Activated B cell treated with CpG ODN at 0.5 μM for 24 hours (primary cell): ENCODE data around the gene NR2F6. TPM values are rescaled to one million over a fixed set of nuclear protein-coding genes. Genes with fewer than 3 reads are reported as not detected.
A peak's percentile ranks its signal among the peaks of the same experiment; 100 is the strongest.

Experiments
- ATAC-seq: fragments of 200-7000 bp; cut with Tn5 transposase; one replicate; pipeline ENCODE4 v1.10.0; 2021; ENCODE audit warnings: low read depth, mild to moderate bottlenecking, moderate library complexity
- CTCF ChIA-PET: fragments of 350-600 bp; sonication (Branson Sonifier 250); formaldehyde crosslinking; loops from one replicate; lab custom pipeline; 2021; ENCODE audit warnings: antibody characterized with exemption; lab: Charles Lee
- POLR2A ChIA-PET: fragments of 350-600 bp; sonication (Branson Sonifier 250); formaldehyde crosslinking; loops from one replicate; lab custom pipeline; 2021; ENCODE audit warnings: antibody characterized with exemption; lab: Charles Lee
- DNase-seq: peaks from one replicate; pipeline ENCODE4 v3.0.0; 2022
- H3K27ac Mint-ChIP-seq: one replicate; pipeline ENCODE4 v1.8.0; 2020; ENCODE audit warnings: mixed read lengths
- H3K27me3 Mint-ChIP-seq: one replicate; pipeline ENCODE4 v1.8.0; 2021; ENCODE audit warnings: mixed read lengths
- H3K36me3 Mint-ChIP-seq: one replicate; pipeline ENCODE4 v1.8.0; 2021; ENCODE audit warnings: low read depth, mixed read lengths
- H3K4me1 Mint-ChIP-seq: one replicate; pipeline ENCODE4 v1.8.0; 2021; ENCODE audit warnings: mixed read lengths
- H3K4me3 Mint-ChIP-seq: one replicate; pipeline ENCODE4 v1.8.0; 2020; ENCODE audit warnings: mild to moderate bottlenecking, mixed read lengths
- H3K9me3 Mint-ChIP-seq: one replicate; pipeline ENCODE4 v1.8.0; 2020; ENCODE audit warnings: mixed read lengths
- intact Hi-C: fragments of 100-400 bp; cut with micrococcal nuclease; formaldehyde crosslinking; loops from one replicate; pipeline ENCODE4 v1.15.1; 2024
- total RNA-seq: library from RNA; stranded (reverse); gene quantifications from 2 replicates; pipeline ENCODE4 v1.2.3, GENCODE V29; 2022
- TF ChIP-seq, protein P1 (sequence below): fragments of 200-600 bp; IDR thresholded peaks from one replicate; pipeline ENCODE4 v1.8.0; 2022; ENCODE audit warnings: antibody characterized with exemption, mild to moderate bottlenecking

NR2F6 gene
- total RNA-seq, 1 donor from 2014 or later, result 4.3 TPM

DNA sequence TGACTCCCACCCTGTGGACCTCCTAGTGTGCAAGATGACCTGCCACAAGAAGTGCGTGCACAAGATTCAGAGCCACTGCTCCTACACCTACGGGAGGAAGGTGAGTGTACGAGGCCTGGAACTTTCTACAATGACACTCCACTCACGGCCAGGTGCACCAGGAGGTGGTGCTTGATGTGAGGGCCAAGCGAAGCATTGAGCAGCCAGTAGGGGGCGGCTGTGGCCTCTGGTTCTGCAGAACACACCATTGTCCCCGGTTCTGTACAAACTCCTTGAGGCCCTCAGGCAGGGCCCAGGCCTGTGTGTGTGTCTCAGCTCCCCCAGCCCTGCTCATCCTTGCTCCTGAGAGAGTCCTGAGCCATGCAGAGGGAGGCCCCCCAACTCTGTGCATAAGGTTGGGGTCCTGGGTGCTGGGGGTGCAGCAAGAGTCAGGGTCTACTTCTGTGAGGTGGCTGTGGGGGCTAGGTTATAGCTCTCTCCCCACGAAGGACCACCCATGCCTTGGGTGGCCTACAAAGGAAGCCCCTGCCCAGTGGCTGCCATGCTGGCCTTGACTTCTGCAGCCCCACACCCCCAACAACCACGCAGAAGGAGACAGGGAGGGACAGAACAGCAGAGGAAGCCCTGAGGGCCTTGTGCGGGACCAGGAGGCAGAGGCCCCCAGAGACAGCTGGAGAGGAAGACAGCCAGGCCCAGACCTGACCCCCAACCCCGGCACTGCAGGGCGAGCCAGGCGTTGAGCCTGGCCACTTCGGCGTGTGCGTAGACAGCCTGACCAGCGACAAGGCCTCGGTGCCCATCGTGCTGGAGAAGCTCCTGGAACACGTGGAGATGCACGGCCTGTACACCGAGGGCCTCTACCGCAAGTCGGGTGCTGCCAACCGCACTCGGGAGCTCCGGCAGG, 40.2 kb downstream of the NR2F6 start:
- peak; percentile 72 for ATAC-seq
- Mint-ChIP-seq H3K36me3 (peaks cover 71% of the 10 kb centered on the region), H3K27ac (no peak overlapping the region), H3K9me3 (no peaks in the 10 kb centered on the region), H3K4me1 (peaks cover 15% of the 10 kb centered on the region), H3K27me3 (no peaks in the 10 kb centered on the region), H3K4me3 (no peak overlapping the region)
- intact Hi-C loops, result loop anchor here (1.0 kb wide), 3 partner anchors 30 to 138 kb away; no protein-coding TSS in a partner anchor
- TF ChIP-seq, protein P1, sequence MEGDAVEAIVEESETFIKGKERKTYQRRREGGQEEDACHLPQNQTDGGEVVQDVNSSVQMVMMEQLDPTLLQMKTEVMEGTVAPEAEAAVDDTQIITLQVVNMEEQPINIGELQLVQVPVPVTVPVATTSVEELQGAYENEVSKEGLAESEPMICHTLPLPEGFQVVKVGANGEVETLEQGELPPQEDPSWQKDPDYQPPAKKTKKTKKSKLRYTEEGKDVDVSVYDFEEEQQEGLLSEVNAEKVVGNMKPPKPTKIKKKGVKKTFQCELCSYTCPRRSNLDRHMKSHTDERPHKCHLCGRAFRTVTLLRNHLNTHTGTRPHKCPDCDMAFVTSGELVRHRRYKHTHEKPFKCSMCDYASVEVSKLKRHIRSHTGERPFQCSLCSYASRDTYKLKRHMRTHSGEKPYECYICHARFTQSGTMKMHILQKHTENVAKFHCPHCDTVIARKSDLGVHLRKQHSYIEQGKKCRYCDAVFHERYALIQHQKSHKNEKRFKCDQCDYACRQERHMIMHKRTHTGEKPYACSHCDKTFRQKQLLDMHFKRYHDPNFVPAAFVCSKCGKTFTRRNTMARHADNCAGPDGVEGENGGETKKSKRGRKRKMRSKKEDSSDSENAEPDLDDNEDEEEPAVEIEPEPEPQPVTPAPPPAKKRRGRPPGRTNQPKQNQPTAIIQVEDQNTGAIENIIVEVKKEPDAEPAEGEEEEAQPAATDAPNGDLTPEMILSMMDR, result no peak
- CTCF ChIA-PET, result interaction anchor here (1.0 to 1.9 kb wide), 4 partner anchors 30 to 139 kb away, joined by 3 to 5 read pairs (median 4); no protein-coding TSS in a partner anchor
- POLR2A ChIA-PET, result interaction anchor here (0.6 to 1.7 kb wide), 4 partner anchors 10 to 101 kb away, joined by 3 to 6 read pairs (median 4); partner anchors contain the start of gene USE1
- peak; percentile 48 for DNase-seq

DNA sequence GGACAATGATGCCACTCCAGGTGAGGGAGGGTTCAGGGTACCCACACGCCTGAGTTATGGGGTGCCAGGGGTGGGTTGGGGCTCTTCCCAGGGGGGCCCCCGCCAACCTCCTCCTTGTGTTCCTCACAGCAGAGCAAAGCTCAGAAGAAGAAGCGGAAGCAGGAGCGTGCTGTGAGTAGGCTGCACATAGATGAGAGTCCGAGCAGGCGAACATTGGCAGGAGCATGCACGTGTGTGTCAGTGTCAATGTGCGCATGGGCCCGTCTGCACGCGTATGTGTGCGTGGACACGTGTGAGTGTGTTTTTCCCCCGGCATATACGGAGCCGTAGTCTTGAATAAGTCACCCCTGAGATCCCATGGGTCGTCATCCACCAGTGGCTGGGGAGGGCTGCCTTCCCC, 43.0 kb downstream of the NR2F6 start:
- TF ChIP-seq, protein P1, result no peak
- H3K4me1 Mint-ChIP-seq, result no peaks in the 10 kb centered on the region
- H3K9me3 Mint-ChIP-seq, result no peaks in the 10 kb centered on the region
- CTCF ChIA-PET, result no interaction called here
- POLR2A ChIA-PET, result interaction anchor here (0.7 kb wide), 1 partner anchor 12 kb away, joined by 4 read pairs; the partner anchor contains the start of gene USE1
- H3K27ac Mint-ChIP-seq, result no peak overlapping the region
- no peak for ATAC-seq
- intact Hi-C loops, result no loop called here
- H3K27me3 Mint-ChIP-seq, result no peaks in the 10 kb centered on the region
- peaks cover 75% of the 10 kb centered on the region for H3K36me3 Mint-ChIP-seq
- no peak overlapping the region for H3K4me3 Mint-ChIP-seq
- no peak for DNase-seq

DNA sequence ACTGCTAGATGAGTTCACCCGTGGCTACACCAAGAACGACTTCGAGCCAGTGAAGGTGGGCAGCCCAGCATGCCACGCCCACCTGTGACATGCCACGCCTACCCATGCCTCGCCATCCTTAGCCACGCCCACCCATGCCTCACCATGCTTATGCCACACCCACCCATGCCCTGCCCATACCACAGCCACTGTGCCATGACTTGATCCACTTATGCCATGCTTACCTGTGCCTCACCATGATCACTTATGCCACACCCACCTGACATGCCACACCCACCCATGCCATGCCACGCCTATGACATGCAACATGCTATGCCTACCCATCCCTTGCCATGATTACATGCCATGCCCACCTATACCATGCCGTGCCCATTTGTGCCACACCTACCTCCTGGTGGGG, 43.5 kb downstream of the NR2F6 start:
- no peak for DNase-seq

DNA sequence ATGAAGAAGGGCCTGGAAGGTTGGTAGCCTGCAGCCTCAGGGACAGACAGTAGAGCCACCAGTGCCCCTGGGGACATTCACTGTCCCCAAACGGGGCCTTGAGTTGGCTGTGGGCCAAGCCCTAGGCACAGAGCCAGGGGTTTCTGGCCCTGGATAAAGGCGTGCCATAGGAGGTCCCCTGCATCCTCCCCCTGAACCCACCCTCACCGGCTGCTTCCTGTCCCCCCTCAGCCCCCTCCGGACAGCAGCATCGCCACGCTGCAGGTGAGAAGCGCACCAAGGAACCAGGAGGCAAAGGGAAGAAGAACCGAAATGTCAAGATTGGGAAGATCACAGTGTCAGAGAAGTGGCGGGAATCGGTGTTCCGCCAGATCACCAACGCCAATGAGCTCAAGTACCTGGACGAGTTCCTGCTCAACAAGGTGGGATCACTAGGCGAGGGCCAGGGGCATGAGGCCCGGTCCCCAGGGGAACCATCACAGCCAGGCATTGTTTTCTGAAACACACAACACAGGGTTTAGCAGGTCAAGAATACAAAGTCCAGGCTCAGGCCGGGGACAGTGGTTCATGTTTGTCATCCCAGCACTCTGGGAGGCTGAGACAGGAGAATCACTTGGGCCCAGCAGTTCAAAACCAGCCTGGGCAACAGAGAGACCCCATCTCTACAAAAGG, 45.2 kb downstream of the NR2F6 start:
- TF ChIP-seq, protein P1, result no peak
- ATAC-seq (no peak), DNase-seq (no peak)
- no peaks in the 10 kb centered on the region for H3K27me3 Mint-ChIP-seq
- H3K4me3 Mint-ChIP-seq, result no peak overlapping the region
- H3K27ac Mint-ChIP-seq, result no peak overlapping the region
- no peaks in the 10 kb centered on the region for H3K9me3 Mint-ChIP-seq
- peaks cover 82% of the 10 kb centered on the region for H3K36me3 Mint-ChIP-seq
- H3K4me1 Mint-ChIP-seq, result no peaks in the 10 kb centered on the region
- POLR2A ChIA-PET, result interaction anchor here (0.6 to 0.8 kb wide), 2 partner anchors 15 to 53 kb away, joined by 3 read pairs; partner anchors contain the start of gene USE1
- CTCF ChIA-PET, result no interaction called here
- intact Hi-C loops, result no loop called here

More for the DNA sequence above, 43.5 kb downstream of the NR2F6 start:
- Mint-ChIP-seq H3K4me3 (no peak overlapping the region), H3K9me3 (no peaks in the 10 kb centered on the region), H3K4me1 (no peaks in the 10 kb centered on the region), H3K36me3 (peaks cover 80% of the 10 kb centered on the region), H3K27me3 (no peaks in the 10 kb centered on the region), H3K27ac (no peak overlapping the region)
- peak; percentile 38 for ATAC-seq
- intact Hi-C loops, result no loop called here
- TF ChIP-seq, protein P1, result no peak
- CTCF ChIA-PET, result no interaction called here
- POLR2A ChIA-PET, result no interaction called here
